Thyroid gland (tissue), 4 donors: ENCODE measurements around the gene PRR33. TPM values are rescaled to one million over a fixed set of nuclear protein-coding genes. Genes with fewer than 3 reads are reported as not detected.

Experiments
- DNase-seq, 2 donors: peaks; one replicate each; pipeline ENCODE4 v3.0.0-alpha.2; 2019
- H3K27ac ChIP-seq, 3 donors: fragments of 200-600 bp; sonication (generic); 1 replicate in 2 of 3; 2 replicates in 1 of 3; pipeline ENCODE4 v1.5.1; 2016 to 2019; ENCODE audit warnings: mild to moderate bottlenecking in 1 of 3, moderate library complexity in 1 of 3
- H3K27me3 ChIP-seq: fragments of 200-600 bp; sonication (generic); one replicate; pipeline ENCODE4 v1.5.1; 2019
- H3K36me3 ChIP-seq, 2 donors: fragments of 200-600 bp; sonication (generic); one replicate each; pipeline ENCODE4 v1.5.1; 2016 to 2019
- H3K4me1 ChIP-seq, 2 donors: fragments of 200-600 bp; sonication (generic); one replicate each; pipeline ENCODE4 v1.5.1; 2017 to 2019
- H3K4me3 ChIP-seq, 3 donors: fragments of 200-600 bp; sonication (generic); replicated peaks in 1 of 3; 1 replicate in 2 of 3; 2 replicates in 1 of 3; pipeline ENCODE4 v1.5.1; 2016; ENCODE audit warnings: mild to moderate bottlenecking in 1 of 3
- H3K9me3 ChIP-seq: fragments of 200-600 bp; sonication (generic); one replicate; pipeline ENCODE4 v1.5.1; 2017
- POLR2A ChIP-seq, 2 donors: fragments of 450-650 bp; IDR thresholded peaks; one replicate each; pipeline ENCODE4 v1.6.1; 2017; ENCODE audit warnings: antibody characterized with exemption in 2 of 2, mild to moderate bottlenecking in 2 of 2, moderate library complexity in 1 of 2
- WGBS, 2 donors: methylation state at CpG; one replicate each; pipeline ENCODE4 v1.1.5; 2017; 5-methylcytosine and 5-hydroxymethylcytosine counted together
- intact Hi-C: fragments of 100-400 bp; cut with DNase I; formaldehyde crosslinking; loops from one replicate; pipeline ENCODE4 v1.15.1; 2023
- total RNA-seq, 4 donors: library from RNA; depleted of rRNA; stranded (reverse); fragments of >200 nt; gene quantifications; one replicate each; pipeline ENCODE4 v1.2.3, GENCODE V29; 2016
- TF ChIP-seq, protein P1 (sequence below), 6 experiments: fragments of 200-600 bp in 3 of 6; fragments of 450-650 bp in 3 of 6; sonication (generic) in 3 of 6; IDR thresholded peaks; one replicate each; pipeline ENCODE4 v1.5.1; 2016 to 2019; ENCODE audit warnings: antibody characterized with exemption in 6 of 6, mild to moderate bottlenecking in 2 of 6, inconsistent platforms in 1 of 6, moderate library complexity in 1 of 6

Gene PRR33
- total RNA-seq, 4 donors from 2014 or later = not detected

DNA sequence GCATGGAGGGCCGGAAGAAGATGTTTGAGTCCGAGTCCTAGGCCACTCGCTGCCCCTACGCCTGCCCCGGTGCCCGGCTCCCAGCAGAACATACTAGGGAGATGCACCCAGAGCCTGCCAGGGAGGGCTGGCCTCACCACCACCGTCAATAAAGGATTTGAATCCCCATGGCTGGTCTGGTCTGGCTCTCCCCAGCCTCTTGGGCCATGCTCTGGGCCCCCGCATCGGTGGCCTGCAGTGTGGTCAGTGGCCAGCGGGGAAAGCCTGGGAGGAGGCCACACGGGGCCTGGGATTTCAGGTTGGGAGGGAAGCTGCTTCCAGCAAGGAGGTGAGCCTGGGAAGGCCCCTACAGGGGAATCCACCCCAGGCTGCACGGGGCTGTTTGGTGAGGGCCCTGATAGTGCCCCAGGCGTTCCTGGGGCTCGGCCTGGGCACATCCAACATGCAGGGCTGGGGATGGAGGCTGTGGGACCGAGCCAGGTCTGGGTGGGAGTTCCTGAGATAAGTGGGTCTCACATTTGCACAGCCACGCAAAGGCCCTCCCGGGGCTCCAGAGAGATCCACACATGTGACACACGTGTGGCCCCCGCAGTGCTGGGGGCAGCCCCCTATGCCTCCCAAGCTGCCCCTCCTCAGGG lies 50.1 kb downstream of the PRR33 start:
- H3K27me3 ChIP-seq = no peaks in the 10 kb centered on the region
- H3K4me3 ChIP-seq = no peak overlapping the region
- TF ChIP-seq, protein P1, sequence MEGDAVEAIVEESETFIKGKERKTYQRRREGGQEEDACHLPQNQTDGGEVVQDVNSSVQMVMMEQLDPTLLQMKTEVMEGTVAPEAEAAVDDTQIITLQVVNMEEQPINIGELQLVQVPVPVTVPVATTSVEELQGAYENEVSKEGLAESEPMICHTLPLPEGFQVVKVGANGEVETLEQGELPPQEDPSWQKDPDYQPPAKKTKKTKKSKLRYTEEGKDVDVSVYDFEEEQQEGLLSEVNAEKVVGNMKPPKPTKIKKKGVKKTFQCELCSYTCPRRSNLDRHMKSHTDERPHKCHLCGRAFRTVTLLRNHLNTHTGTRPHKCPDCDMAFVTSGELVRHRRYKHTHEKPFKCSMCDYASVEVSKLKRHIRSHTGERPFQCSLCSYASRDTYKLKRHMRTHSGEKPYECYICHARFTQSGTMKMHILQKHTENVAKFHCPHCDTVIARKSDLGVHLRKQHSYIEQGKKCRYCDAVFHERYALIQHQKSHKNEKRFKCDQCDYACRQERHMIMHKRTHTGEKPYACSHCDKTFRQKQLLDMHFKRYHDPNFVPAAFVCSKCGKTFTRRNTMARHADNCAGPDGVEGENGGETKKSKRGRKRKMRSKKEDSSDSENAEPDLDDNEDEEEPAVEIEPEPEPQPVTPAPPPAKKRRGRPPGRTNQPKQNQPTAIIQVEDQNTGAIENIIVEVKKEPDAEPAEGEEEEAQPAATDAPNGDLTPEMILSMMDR (IDR thresholded peaks at IDR 0.05) = no peak
- TF ChIP-seq POLR2A (IDR thresholded peaks at IDR 0.05) = no peak
- no peak for DNase-seq
- H3K27ac ChIP-seq = no peak overlapping the region
- H3K36me3 ChIP-seq = no peaks in the 10 kb centered on the region
- 95 to 97% methylated on average over 12 of the region's 19 CpGs for whole genome bisulfite sequencing, 2 donors
- intact Hi-C loops = no loop called here
- H3K9me3 ChIP-seq = no peaks in the 10 kb centered on the region
- H3K4me1 ChIP-seq = peaks cover 0 to 14% of the 10 kb centered on the region in 2 donors

DNA sequence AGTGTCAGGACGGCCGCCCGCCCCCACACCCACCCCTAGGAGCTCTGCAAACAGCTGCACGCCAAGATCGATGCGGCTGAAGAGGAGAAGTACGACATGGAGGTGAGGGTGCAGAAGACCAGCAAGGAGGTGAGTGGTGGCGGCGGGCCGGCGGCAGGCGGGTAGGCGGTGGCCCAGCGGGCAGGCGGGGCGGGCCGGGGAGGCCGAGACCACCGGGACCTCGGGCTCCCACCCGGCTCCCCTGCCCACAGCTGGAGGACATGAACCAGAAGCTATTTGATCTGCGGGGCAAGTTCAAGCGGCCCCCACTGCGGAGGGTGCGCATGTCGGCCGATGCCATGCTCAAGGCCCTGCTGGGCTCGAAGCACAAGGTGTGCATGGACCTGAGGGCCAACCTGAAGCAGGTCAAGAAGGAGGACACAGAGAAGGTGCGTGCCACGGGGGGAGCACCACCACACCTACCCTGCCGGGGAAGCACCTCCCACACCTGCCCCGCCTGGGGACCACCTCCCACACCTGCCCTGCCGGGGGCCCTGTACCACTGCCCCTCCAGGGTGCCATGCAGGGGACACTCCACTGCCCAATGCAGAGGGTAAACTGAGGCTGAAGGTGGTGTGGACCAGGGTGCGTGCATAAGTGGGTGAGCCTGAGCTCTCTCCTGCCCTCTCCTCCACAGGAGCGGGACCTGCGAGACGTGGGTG lies 50.8 kb downstream of the PRR33 start:
- Histone ChIP-seq H3K27ac (no peak overlapping the region), H3K4me3 (no peak overlapping the region), H3K27me3 (no peaks in the 10 kb centered on the region), H3K9me3 (no peaks in the 10 kb centered on the region), H3K4me1 (peaks cover 0 to 14% of the 10 kb centered on the region in 2 donors), H3K36me3 (no peaks in the 10 kb centered on the region)
- WGBS, 2 donors = 91 to 92% methylated on average over 31 to 35 of the region's 37 CpGs
- intact Hi-C loops = no loop called here
- TF ChIP-seq, protein P1 (IDR thresholded peaks at IDR 0.05) = no peak
- TF ChIP-seq POLR2A (IDR thresholded peaks at IDR 0.05) = no peak
- no peak for DNase-seq

DNA sequence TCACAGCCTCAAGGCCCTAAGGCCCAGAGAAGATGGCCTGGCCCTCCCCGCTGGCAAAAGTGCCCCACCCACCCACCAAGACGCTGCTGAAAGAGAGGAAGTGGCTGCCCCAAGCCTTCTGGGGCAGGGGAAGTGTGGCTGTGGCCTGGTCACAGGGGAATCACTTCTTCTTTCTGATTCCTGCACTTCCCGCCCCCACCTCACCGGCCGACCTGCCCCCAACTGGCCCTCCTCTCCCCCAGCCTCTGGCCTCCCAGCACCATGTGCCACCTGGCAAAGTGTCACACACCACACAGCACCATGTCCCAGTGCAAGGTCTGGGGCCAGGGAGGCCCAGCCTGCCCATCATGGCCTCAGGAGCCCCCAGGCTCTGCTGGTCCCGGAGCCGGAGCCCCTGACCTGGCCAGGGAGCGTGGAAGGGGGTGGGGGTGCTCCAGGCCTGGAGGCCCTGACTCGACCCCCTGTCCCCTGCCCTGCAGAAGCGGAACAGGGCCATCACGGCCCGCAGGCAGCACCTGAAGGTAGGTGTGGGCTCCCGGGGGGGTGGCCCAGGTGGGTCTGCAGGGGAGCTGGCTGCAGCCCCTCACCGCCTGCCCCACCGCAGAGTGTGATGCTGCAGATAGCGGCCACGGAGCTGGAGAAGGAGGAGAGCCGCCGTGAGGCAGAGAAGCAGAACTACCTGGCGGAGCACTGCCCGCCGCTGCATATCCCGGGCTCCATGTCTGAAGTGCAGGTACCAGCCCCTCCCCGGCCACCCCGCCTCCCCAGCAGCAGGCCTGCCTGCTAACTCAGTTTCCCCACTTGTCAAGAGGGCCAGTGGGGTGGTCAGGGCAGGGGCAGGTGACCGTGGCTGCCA lies 51.5 kb downstream of the PRR33 start:
- Histone ChIP-seq H3K36me3 (no peaks in the 10 kb centered on the region), H3K4me3 (no peak overlapping the region), H3K27me3 (no peaks in the 10 kb centered on the region), H3K9me3 (no peaks in the 10 kb centered on the region), H3K27ac (no peak overlapping the region), H3K4me1 (peaks cover 0 to 14% of the 10 kb centered on the region in 2 donors)
- peak in 1 of 2 donors; percentile 16 for DNase-seq
- no peak for TF ChIP-seq POLR2A (IDR thresholded peaks at IDR 0.05)
- WGBS, 2 donors = 85 to 88% methylated on average over 14 to 19 of the region's 26 CpGs
- intact Hi-C loops = loop anchor here (10.0 kb wide), 1 partner anchor 315 kb away; no protein-coding TSS in a partner anchor

DNA sequence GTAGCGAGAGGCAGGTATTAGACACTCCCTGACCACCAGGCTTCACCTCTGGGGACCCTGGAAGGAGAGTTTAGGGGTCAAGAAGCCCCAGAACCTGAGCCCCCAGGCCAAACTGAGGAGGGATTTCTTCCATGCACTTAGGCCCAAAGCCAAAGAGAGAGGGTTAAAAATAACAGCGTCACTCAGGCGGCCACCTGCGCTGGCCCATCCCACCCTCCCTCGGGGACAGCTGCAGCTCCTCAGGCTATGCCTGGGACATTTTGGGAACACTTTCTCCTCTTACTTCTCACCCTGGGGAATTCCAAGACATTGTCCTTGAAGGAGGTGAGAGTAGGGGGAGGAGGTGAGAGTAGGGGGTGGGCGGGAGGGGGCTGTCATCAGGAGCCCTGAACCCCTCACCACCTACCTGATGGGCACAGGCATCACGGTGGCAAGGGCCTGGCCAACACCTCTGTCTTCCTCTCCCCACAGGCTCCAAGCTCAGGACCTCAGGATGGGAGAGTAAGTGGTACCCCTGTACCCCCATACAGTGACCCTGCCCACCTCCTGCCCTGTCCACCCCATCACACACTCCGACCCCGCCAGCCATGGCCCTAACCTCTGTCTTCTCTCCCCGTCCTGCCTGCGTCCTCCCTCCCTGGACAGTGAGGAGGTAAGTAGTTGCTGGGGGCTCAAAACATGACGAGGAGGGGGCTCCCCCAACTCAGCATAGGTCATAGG lies 52.3 kb downstream of the PRR33 start:
- Histone ChIP-seq H3K4me3 (no peak overlapping the region), H3K36me3 (no peaks in the 10 kb centered on the region), H3K4me1 (peaks cover 0 to 15% of the 10 kb centered on the region in 2 donors), H3K9me3 (no peaks in the 10 kb centered on the region), H3K27ac (no peak overlapping the region), H3K27me3 (no peaks in the 10 kb centered on the region)
- TF ChIP-seq POLR2A (IDR thresholded peaks at IDR 0.05) = no peak
- TF ChIP-seq, protein P1 (IDR thresholded peaks at IDR 0.05) = no peak
- no peak for DNase-seq
- intact Hi-C loops = loop anchor here (10.0 kb wide), 1 partner anchor 315 kb away; no protein-coding TSS in a partner anchor
- 83 to 84% methylated on average over 10 to 11 of the region's 12 CpGs for WGBS, 2 donors
